Right ventricle myocardium inferior (tissue), 1 donor: ENCODE results near the gene GUCA1A. TPM values are rescaled to one million over a fixed set of nuclear protein-coding genes. Genes with fewer than 3 reads are reported as not detected.

Experiments
- ATAC-seq: fragments of 200-7000 bp; cut with Tn5 transposase; one replicate; pipeline ENCODE4 v1.9.1; 2020; ENCODE audit warnings: mild to moderate bottlenecking, moderate library complexity
- DNase-seq: peaks from one replicate; pipeline ENCODE4 v3.0.0; 2021; ENCODE audit errors: missing footprints
- intact Hi-C: fragments of 100-400 bp; cut with DNase I; formaldehyde crosslinking; loops from one replicate; pipeline ENCODE4 v1.11.0; 2022
- long read RNA-seq: library from polyadenylated mRNA; unstranded; transcript quantifications from one replicate; pipeline ENCODE4 v2.0.0, GENCODE V29; 2021
- total RNA-seq: library from RNA; stranded (reverse); fragmentation: NEBNext Ultra II Directional; extraction: Animal tissue kit (Norgen Biotek cat#: 25700); gene quantifications from one replicate; pipeline ENCODE4 v1.2.1, GENCODE V29; 2021
- donor health status: DM: no; HTN: yes; CAD: no; lungs with severe emphysema.

GUCA1A gene
- total RNA-seq = not detected
- long read RNA-seq = 0 reads

DNA sequence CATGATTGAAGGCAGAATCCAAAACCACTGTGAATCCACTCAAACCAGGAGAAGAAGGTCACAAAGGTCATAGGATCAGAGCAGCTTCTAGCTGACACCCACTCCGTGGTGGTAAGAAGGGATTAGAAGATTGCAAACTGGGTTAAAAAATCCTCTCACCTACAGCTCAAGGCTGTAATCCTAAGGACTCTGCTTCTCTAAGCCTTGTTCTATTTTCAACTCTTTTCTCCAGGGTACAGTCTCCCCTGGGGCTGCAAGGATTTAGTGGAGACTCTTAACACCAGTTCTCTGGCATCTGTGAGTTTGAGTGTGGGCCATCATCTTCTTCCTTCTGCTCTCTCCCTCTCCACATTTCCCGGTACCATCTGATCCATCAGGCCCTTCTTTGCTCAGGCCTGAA is at the start of gene GUCA1A:
Gene GUCA1A (plus strand): TSS at position 264 of the 400 bp plus-strand sequence. CDS start 250 bp downstream, outside the sequence.
- ATAC-seq (no peak), DNase-seq (no peak)
- intact Hi-C loops = no loop called here

DNA sequence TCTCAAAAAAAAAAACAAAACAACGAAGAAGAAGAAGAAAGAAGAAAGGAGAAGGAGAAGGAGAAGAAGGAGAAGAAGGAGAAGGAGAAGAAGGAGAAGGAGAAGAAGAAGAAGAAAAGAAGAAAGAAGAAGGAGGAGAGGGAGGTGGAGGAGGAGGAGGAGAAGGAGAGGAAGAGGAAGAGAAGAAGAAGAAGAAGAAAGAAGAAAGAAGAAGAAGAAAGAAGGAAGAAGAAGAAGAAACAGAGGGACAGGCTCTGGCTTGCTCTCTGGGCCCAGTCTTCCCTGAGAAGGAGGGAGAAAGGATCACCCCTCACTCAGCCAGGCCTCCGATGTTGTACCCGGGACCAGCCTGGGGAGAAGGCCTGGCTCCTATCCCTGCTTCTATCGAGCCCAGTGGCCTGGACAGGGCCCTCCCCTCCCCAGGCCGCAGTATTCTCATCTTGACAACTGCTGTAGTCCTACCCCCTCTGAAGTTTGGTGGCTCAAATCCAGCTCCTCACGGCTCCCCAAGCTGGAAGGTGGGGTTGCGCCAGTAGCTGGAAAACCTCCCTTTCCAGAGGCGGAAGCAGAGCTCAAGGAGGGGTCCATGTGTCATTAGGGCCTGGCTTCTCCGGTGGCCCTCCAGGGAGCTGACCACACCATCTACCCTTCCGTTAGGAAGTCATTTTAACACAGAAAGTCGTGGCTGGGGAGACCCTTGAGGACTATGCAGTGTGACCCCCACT is 49.6 kb upstream of the GUCA1A start:
- DNase-seq = peak; percentile 39
- peak; percentile 25 for ATAC-seq
- intact Hi-C loops = no loop called here

DNA sequence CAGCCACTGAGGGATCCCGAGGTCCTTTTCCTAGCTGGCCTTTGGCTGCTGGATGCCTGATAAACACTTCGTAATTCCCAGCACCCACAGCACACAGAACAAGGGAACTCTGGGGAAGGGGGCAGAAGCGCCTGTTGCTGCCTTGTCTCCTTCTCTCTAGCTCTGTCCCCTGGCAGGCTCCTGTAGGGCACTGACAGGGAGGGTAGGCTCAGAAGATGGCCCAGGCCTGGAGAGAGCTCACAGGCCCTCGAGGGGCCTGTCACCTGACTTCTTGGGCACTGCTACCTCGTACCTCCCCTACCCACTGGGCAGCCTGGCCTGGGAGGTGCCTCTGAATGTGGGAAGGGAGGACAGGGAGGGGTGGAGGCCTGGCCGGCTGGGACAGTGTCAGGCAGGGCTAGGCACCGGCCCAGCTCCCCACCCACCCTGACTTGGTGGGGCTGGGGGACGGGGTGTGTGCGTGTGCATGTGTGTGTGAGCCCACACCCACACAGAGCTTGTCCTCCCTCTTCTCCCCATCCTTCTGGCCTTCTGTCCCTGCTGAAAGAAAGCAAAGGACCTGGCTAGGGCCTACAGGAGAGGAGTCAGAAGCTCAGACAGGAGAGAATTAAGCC is 48.8 kb upstream of the GUCA1A start:
- intact Hi-C loops = no loop called here
- ATAC-seq (peak; percentile 55), DNase-seq (peak; percentile 53)

DNA sequence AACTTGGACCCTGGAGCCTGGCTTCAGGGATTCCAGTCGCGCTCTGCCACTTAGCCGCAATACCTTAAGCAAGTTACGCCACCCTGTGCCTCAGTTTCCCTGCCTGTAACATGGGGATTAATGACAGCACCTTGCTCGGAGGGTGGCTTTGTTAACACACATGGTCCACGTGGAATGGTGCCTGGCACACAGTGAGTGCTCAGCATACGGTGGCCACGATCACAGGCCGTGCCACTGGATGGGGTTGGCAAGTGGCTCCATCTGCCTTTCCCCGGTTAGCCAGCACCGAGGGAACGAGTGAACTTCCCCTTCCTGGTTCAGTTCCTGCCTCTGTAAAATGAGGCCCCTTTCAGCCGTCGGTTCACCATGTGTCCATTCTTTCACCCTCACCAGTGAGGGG is 47.9 kb upstream of the GUCA1A start:
- DNase-seq (peak; percentile 58), ATAC-seq (no peak)
- intact Hi-C loops = no loop called here

DNA sequence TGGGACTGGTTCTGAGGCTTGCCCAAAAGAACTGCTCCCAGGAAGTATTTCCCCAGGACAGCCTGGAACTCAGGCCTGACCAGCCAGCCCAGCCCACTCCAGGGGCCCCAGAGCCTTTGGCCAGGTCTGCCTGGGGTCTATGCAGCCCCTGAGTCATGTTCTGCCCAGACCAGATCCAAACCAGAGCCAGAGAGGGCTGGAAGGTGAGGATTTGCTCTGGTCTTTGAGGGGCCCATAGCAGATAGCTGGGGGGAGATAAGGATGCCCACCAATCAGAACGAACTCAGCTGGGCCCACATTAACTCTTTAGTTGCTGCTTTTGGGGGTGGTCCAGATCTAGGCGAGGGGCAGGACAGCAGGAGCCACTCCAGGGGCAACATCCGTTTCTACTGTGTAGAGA is 47.5 kb upstream of the GUCA1A start:
- DNase-seq (no peak), ATAC-seq (no peak)
- intact Hi-C loops = no loop called here

DNA sequence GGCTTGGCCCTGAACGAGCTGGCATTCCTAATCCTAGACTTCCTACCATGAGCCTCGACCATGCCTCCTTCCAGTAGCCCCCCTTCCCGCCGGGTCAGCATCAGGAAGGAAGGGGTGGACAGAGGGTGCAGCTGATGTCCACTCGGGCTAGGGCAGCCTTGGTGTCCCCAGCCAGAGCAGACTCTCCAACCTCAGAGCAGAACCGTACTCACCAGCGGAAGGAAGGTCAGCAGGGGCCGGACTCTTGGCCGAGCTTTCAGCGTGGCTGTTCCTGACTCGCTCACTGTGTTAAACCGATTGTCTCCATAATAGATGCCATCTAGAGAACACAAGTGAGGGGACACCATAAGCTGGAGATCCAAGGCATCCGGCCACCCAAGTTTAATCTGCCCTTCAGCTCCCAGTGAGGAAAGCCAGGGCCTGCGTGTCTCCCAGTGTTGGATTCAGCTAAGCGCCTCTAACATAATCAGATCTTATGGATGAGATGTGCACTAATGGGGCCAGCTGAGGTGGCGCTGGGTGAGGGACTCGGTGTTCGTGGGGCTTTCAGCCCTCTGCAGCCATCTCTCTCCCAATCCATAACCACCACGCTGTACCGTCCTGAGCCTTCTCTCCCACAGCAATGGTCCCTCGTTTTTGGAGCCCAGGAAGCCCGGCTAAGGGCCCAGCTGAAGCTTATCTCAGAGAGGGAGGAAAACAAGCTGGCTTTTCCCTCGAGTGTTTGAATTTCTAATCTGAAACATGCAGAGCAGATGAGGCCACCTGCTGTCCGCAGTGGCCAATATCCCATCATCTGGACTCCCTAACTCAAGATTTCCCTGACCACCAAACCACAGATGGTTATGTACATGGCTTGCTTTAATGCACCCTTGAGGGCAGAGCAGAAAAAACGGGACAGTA is 44.5 kb upstream of the GUCA1A start:
- DNase-seq = no peak
- peak; percentile 59 for ATAC-seq
- intact Hi-C loops = no loop called here

DNA sequence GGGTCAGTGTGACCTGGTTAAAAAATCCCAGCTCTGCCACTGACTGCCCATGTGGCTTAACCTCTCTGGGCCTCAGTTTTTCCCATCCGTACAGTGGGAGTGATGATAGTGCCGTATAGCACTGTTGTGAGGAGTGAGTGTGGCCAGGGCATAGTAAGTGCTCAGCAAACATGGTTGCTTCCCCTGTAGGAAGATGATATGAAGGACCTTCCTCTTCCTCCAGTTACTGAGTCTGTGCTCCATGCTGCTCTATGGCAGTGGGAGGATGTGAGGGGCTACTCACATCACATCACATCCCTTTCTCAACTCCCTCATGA is 43.8 kb upstream of the GUCA1A start:
- intact Hi-C loops = no loop called here
- no peak for DNase-seq
- no peak for ATAC-seq

DNA sequence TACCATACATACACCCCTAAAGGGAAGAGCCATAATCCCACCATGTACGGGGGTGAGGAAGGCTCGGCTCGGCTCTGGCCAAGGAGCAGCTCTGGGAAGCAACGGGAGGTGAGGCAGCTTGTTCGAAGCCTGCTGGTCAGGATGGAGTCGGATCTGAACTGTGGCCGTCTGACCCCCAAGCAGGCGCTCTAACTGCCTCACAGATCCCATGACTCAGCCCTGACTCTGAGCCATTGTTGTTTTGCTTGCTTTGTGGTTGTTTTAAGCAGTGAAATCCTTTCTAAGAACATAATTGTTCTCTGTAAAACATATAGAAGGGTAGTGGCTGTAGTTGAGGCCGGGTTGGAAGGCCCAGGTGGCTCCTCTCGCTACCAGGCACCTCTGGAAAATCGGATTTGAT is 41.6 kb upstream of the GUCA1A start:
- intact Hi-C loops = no loop called here
- ATAC-seq = no peak
- DNase-seq = no peak

DNA sequence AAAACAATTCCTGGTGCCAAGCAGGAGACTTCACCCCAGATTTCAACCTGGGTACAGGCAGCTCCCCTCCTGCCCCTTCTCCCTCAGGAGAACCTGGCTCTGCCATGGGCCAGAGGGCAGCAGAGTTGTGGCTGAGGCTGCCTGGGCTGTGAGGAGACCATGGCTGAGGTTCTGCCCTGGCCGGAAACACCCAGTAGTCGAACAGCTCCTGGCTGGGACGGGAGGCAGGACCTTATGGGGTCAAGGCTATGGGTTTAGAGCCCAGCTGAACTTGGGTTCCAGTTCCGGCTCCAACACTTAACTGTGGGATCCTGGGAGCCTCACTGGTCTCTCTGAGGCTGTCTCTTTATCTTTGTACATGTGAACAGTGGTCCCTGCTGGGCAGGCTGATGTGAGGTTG is 39.2 kb upstream of the GUCA1A start:
- intact Hi-C loops = no loop called here
- DNase-seq (peak; percentile 1), ATAC-seq (no peak)

DNA sequence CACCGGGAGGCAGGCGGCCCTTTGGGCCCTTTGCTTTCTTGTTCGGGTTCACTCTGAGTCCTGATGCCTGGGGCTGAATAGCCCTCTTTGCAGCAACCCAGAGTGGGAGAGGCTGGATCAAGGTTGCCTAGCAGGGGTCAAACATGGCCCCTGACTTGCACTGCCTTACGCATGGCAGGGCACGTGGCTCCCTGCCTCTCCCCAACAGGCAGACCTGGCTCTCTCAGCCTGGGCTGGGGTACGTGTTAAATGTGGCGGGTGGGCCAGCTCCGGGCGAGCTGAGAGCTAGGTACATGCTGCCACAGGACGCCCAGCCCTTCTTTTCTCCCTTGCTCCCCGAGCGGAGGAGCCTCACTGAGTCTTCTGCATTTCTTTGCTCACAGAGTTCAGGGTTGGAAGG is 38.0 kb upstream of the GUCA1A start:
- intact Hi-C loops = no loop called here

DNA sequence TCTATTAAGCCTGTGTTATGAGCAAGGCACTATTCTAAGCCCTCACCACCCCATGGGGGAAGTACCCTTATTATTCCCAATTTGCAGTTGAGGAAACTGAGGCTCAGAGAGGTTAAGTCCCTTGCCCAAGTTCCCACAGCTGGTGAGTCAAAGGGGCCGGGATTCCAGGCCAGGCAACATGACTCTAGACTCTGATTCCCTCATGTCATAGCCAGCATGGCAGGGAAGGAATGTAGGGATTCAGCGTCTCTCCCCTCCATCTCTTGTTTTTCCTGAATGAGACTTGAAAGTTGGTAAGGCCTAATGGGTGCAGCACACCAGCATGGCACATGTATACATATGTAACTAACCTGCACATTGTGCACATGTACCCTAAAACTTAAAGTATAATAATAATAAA is 37.4 kb upstream of the GUCA1A start:
- DNase-seq (no peak), ATAC-seq (no peak)
- intact Hi-C loops = no loop called here

More for the DNA sequence above, 38.0 kb upstream of the GUCA1A start:
- ATAC-seq (no peak), DNase-seq (peak; percentile 45)

DNA sequence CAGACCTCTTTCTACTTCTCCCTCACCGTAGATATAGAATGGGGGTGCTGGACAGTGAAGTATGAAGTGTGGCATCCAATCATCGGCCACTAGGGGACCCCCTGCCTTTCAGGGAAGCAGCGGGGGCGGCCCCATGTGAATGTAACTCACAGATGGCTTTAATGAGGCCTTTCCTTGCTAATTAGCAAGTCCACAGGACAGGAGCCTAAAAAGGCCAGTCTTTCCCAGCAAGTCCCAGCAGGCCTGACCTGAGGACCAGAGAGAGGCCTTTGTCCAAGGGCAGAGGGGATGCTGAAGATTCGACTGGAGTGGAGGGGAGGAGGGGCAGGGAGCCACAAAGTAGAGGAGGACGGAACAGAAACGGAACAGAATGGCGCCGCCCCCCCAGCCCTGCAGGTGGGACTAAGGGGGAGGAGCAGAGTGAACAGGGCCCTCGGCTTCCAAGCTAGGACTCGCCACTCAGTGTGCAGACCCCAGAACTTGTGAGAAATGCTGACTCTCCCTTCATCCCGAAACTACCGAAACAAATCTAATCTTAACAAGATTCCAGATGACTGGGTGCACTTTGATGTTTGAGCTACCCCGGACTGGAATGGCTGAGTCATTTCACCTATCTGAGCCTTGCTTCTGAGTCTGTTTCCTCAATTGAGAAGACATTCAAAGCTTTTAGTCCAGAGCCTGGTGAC is 36.5 kb upstream of the GUCA1A start:
- DNase-seq = peak; percentile 17
- intact Hi-C loops = no loop called here
- no peak for ATAC-seq

DNA sequence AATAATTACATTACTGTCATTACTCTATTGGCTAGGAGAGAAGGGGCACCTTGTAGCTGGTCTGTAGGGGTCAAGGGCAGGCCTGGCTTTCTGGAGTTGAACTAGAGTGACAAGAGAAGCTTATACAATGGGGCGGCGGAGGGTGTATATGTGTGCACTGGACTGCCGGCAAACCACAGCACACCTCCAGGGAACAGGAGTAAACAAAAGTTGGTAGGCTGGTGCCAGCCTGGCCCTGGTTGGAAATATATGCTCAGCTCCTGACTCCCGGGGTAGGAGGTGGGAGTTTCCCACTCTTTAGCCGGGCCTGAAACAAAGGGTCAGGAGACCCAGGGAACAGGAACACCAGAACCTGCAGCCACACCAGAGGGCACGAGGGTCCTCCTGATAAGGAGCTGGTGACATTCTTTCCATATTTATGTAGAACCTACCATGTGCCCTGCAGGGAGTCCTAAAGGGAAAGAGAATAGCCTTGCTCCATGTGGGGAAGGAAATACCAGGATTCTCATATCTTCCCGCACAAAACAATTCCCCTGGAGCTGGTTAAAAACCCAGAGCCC is 35.9 kb upstream of the GUCA1A start:
- DNase-seq = no peak
- intact Hi-C loops = no loop called here
- ATAC-seq = no peak

DNA sequence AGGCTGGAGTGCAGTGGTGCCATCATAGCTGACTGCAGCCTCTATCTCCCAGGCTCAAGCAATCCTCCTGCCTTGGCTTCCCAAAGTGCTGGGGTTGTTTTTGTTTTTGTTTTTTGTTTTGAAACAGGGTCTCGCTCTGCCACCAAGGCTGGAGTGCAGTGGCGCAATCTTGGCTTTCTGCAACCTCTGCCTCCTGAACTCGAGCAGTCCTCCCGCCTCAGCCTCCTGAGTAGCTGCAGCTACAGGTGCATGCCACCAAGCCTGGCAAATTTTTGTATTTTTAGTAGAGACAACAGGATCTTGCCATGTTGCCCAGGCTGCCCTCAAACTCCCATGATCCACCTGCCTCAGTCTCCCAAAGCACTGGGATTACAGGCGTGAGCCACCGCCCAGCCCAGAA is 35.0 kb upstream of the GUCA1A start:
- DNase-seq (no peak), ATAC-seq (no peak)
- intact Hi-C loops = no loop called here

DNA sequence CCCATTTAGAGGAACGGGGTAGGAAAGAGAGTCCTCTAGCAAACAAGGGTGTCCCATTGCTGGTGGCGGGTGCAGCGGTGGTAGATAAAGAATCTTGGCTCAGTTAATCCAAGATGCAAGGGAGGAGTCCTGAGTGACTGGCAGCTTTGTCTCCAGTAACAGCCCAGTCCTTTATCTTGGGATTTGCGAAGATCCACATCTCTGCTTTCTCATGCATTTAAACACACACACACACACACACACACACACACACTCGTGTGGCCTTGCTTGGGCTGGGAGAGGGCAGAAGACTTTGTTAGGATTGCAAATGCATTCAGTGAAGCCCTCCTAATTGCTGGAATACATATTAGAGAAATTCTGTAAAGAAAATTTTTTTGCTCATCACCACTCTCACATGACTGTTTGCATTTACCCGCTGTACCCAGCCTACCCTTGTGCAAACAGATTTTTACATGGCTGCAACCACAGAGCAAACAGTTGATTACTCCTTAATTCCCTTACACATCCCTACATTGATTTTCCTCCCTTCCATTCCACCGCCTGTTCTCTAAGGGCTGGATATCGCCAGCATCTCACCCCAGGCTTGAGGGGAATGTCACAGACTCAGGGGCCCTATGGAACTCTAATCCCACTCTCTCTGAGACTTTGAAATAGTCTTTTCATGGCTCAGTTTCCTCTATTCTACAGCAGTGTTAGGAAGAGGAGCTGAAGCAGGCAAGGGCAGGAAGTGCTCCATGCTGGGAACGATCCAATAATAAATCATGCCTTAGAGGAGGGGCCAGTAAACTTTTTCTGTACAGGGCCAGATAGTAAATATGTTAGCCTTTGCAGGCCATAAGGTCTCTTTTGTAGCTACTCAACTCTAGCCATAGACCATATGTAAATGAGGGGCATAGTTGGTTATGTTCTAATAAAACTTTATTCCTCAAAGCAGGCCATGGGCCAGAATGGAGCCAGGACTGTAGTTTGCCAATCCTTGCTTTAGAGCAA is 34.2 kb upstream of the GUCA1A start:
- ATAC-seq = no peak
- intact Hi-C loops = no loop called here
- no peak for DNase-seq

DNA sequence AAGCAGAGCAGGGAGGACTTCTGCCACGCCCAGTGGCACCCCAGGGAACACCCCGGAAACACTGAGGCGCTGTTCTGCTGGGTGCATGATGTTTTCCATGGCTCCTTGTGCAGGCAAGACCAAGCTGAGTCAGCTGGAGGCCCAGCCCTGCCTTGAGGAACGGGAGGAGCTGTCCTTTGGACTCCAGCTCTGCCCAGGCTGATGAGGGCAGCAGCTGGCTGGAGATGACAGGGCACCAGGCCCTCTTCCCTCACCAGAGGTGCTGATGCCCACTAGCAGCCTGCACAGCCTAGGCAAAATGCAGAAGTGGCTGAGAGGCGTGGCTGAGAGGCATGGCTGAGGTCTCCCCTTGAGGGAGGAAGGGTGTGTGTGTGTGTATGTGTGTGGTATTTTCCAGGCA is 33.1 kb upstream of the GUCA1A start:
- no peak for ATAC-seq

DNA sequence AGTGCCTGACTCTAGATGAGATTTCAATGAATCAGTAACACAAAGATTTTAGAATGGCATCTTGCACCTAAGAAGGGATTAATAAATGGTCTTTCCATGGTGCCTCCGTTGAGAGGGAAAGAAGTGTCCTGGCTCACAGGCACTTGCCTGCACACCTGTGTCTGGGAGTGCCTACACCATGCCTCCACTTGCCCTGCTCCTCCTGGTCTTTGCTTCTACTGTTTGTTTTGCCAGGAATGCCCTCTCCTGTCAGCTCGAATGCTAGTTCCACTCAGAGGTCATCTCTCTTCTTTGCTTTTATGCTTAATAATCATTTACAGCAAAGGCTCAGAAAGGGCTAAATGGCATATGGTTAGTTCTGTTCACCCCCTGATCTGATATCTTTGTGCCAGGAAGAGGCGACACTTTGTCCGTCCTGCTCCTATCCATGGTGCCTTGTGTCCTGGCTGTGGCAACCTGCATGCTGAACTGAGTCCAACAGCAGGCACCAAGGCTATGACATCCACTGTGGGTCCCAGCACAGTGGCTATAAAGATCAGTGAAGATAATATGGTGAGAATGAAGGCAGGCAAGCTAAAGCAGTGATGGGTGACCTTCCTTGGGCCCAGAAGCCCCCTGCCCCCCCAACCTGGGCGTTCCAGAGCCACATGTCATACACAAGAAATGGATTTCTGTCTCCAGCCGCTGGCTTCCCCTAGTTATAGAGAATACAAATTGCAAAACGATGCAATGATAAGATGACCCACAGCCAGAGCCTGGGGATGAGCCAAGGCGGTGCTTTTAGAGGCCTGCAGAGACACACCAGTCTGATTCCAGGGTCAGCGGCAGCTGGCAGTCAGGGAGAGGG is 32.2 kb upstream of the GUCA1A start:
- DNase-seq (no peak), ATAC-seq (no peak)
- intact Hi-C loops = no loop called here

More for the DNA sequence above, 33.1 kb upstream of the GUCA1A start:
- intact Hi-C loops = no loop called here
- DNase-seq = no peak
